CD14-positive monocyte (primary cell): ENCODE data around the gene ZBED1. TPM values are rescaled to one million over a fixed set of nuclear protein-coding genes. Genes with fewer than 3 reads are reported as not detected.

Experiments used
- DNase-seq, 3 donors: peaks; one replicate each; pipeline ENCODE4 v3.0.0-alpha.2; 2011 to 2022
- H2AFZ ChIP-seq: 2 replicates; pipeline ENCODE4 v1.6.0; 2012; ENCODE audit warnings: mild to moderate bottlenecking, low read depth, low read length, inconsistent platforms; ENCODE audit not compliant: insufficient read depth, poor library complexity, severe bottlenecking
- H3K27ac ChIP-seq, 2 donors: 1 replicate in 1 of 2; 2 replicates in 1 of 2; pipeline ENCODE4 v1.5.1; 2012 to 2013; ENCODE audit warnings: low read length in 2 of 2, control low read depth in 1 of 2, inconsistent platforms in 1 of 2, low read depth in 1 of 2, mild to moderate bottlenecking in 1 of 2
- H3K27me3 ChIP-seq, 2 donors: one replicate each; pipeline versions ENCODE4 v1.6.0 to v1.6.1; 2011 to 2013; ENCODE audit warnings: low read length in 2 of 2; ENCODE audit not compliant: control insufficient read depth in 2 of 2, insufficient read depth in 2 of 2
- H3K36me3 ChIP-seq, 2 donors: replicated peaks in 1 of 2; 1 replicate in 1 of 2; 2 replicates in 1 of 2; pipeline versions ENCODE4 v1.5.1 to v1.6.1; 2012 to 2013; ENCODE audit warnings: low read length in 2 of 2, control low read depth in 1 of 2, inconsistent platforms in 1 of 2, mild to moderate bottlenecking in 1 of 2; ENCODE audit not compliant: insufficient read depth in 2 of 2, control insufficient read depth in 1 of 2
- H3K4me1 ChIP-seq, 2 donors: 1 replicate in 1 of 2; 2 replicates in 1 of 2; pipeline versions ENCODE4 v1.5.1 to v1.6.1; 2012 to 2013; ENCODE audit warnings: low read length in 2 of 2, control low read depth in 1 of 2, inconsistent platforms in 1 of 2, mild to moderate bottlenecking in 1 of 2, moderate library complexity in 1 of 2; ENCODE audit not compliant: insufficient read depth in 2 of 2, control insufficient read depth in 1 of 2
- H3K4me2 ChIP-seq: replicated peaks from 2 replicates; pipeline ENCODE3; 2012; ENCODE audit warnings: low read length, moderate library complexity, mild to moderate bottlenecking; ENCODE audit not compliant: poor library complexity, severe bottlenecking; ENCODE audit errors: extremely low read depth
- H3K4me3 ChIP-seq, 3 experiments: fragments of 200-600 bp in 1 of 3; sonication (generic) in 1 of 3; replicated peaks in 1 of 3; 1 replicate in 2 of 3; 2 replicates in 1 of 3; pipeline ENCODE4 v1.5.1; 2011 to 2013; ENCODE audit warnings: low read length in 3 of 3, mild to moderate bottlenecking in 3 of 3, control low read depth in 2 of 3, low read depth in 2 of 3, inconsistent platforms in 1 of 3, moderate library complexity in 1 of 3
- H3K79me2 ChIP-seq: 2 replicates; pipeline ENCODE4 v1.6.0; 2012; ENCODE audit warnings: mild to moderate bottlenecking, control low read depth, inconsistent platforms, low read length, moderate library complexity; ENCODE audit not compliant: insufficient read depth
- H3K9ac ChIP-seq: 2 replicates; pipeline ENCODE4 v1.6.0; 2017; ENCODE audit warnings: low read length, mild to moderate bottlenecking; ENCODE audit not compliant: insufficient read depth, poor library complexity, severe bottlenecking
- H3K9me3 ChIP-seq, 2 donors: replicated peaks in 1 of 2; 1 replicate in 1 of 2; 2 replicates in 1 of 2; pipeline versions ENCODE4 v1.5.1 to v1.6.1; 2012 to 2013; ENCODE audit warnings: low read length in 2 of 2, control low read depth in 1 of 2; ENCODE audit not compliant: control insufficient read depth in 1 of 2, insufficient read depth in 1 of 2
- H4K20me1 ChIP-seq: 2 replicates; pipeline ENCODE4 v1.6.0; 2012; ENCODE audit warnings: mild to moderate bottlenecking, low read length, control low read depth, moderate library complexity; ENCODE audit not compliant: insufficient read depth
- H3K27ac Mint-ChIP-seq, 7 donors: one replicate each; pipeline ENCODE4 v1.8.0; 2020; ENCODE audit warnings: mild to moderate bottlenecking in 7 of 7, mixed read lengths in 7 of 7, moderate library complexity in 6 of 7, inconsistent platforms in 2 of 7
- H3K27me3 Mint-ChIP-seq, 3 donors: one replicate each; pipeline ENCODE4 v1.8.0; 2021 to 2022; ENCODE audit warnings: low read depth in 3 of 3, mild to moderate bottlenecking in 3 of 3, mixed read lengths in 3 of 3, moderate library complexity in 3 of 3, inconsistent platforms in 1 of 3
- H3K36me3 Mint-ChIP-seq, 2 donors: one replicate each; pipeline ENCODE4 v1.8.0; 2020; ENCODE audit warnings: mixed read lengths in 2 of 2, inconsistent platforms in 1 of 2, mild to moderate bottlenecking in 1 of 2
- H3K4me1 Mint-ChIP-seq: one replicate; pipeline ENCODE4 v1.8.0; 2020; ENCODE audit warnings: mild to moderate bottlenecking, mixed read lengths
- H3K4me3 Mint-ChIP-seq, 2 donors: one replicate each; pipeline ENCODE4 v1.8.0; 2020; ENCODE audit warnings: mild to moderate bottlenecking in 2 of 2, mixed read lengths in 2 of 2, moderate library complexity in 1 of 2
- H3K9me3 Mint-ChIP-seq, 7 donors: one replicate each; pipeline ENCODE4 v1.8.0; 2020 to 2022; ENCODE audit warnings: mixed read lengths in 7 of 7, mild to moderate bottlenecking in 6 of 7, moderate library complexity in 6 of 7, inconsistent platforms in 2 of 7
- WGBS: methylation state at CpG from one replicate; pipeline ENCODE4 v1.1.5; 2013; ENCODE audit warnings: missing lambda C conversion rate; ENCODE audit not compliant: insufficient coverage; 5-methylcytosine and 5-hydroxymethylcytosine counted together
- intact Hi-C, 2 donors: fragments of 100-400 bp; cut with micrococcal nuclease; formaldehyde crosslinking; loops; one replicate each; pipeline versions ENCODE4 v1.15.0 to v1.15.1; 2023
- polyA plus RNA-seq, 3 donors: library from polyadenylated mRNA; depleted of rRNA in 1 of 3; unstranded in 2 of 3; stranded (reverse) in 1 of 3; fragments of 300-500 nt in 2 of 3; fragments of >200 nt in 1 of 3; fragmentation: Illumina TruSeq in 2 of 3; gene quantifications; 1 replicate in 2 of 3; 2 replicates in 1 of 3; pipeline ENCODE4 v1.2.3, GENCODE V29; 2012 to 2021
- TF ChIP-seq, protein P1 (sequence below): fragments of 200-600 bp; IDR thresholded peaks from one replicate; pipeline ENCODE4 v1.8.0; 2022; ENCODE audit warnings: antibody characterized with exemption, mild to moderate bottlenecking

ZBED1 gene
- polyA plus RNA-seq, 3 donors = 13.9 to 32.1 (median 23.1) TPM

DNA sequence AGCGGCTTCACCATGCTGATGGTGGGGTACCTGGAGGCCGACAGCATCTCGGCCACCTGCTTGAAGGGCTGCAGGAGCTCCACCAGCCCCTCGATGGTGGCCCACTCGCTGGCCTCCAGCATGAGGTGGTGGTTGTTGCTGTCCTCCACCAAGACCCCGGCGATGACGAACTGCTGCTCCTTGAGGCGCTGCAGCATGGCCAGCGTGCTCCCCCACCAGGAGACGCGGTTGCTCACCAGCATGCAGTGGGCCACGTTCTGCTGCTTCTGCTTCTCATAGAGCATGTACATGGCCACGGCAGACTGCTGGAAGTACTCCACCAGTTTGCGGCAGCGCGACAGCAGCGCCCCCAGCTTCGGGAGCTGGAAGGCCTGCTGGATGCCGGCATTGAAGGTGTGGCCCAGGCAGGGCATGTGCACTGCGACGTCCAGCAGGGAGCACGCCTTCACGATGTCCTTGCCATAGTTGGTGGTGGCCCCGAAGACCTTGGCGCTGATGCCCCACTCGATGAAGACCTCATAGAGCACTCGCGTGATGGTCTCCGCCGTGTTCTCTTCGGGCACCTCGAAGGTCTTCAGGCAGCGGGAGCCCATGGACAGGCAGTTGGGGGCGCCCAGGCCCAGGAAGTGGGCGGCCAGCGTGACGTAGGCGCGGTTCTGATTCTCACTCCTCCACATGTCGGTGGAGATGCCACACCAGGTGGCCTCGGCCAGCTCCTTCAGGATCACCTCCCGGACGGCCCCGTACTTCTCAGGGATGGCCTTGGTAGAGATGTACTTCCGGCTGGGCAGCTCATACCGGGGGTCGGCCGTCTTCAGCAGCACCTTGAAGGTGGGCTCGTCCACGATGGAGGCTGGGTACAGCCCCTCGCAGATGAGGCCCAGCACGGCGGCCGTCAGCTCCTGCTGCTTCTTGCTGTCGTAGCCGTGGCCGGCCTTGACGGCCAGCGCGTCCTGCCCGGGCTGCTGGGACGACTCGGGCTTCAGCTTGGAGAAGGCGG, 11.0 kb downstream of the ZBED1 start:
- WGBS = 98% methylated on average over 62 of the region's 65 CpGs
- Histone ChIP-seq H3K4me2 (no peak overlapping the region), H3K27ac (no peak overlapping the region), H3K27me3 (no peaks in the 10 kb centered on the region), H3K9ac (no peak overlapping the region), H3K9me3 (no peaks in the 10 kb centered on the region), H3K4me1 (no peaks in the 10 kb centered on the region), H4K20me1 (peaks cover 89% of the 10 kb centered on the region), H2AFZ (no peak overlapping the region), H3K4me3 (no peak overlapping the region), H3K79me2 (peaks cover 57% of the 10 kb centered on the region), H3K36me3 (peaks cover 48 to 79% of the 10 kb centered on the region in 2 donors)
- peaks cover 0 to 5% (median 1%) of the 10 kb centered on the region in 7 donors for H3K9me3 Mint-ChIP-seq
- no peaks in the 10 kb centered on the region for H3K4me1 Mint-ChIP-seq
- H3K4me3 Mint-ChIP-seq = no peak overlapping the region
- peaks cover 53 to 65% of the 10 kb centered on the region in 2 donors for H3K36me3 Mint-ChIP-seq
- peaks cover 0 to 4% (median 0%) of the 10 kb centered on the region in 3 donors for H3K27me3 Mint-ChIP-seq
- DNase-seq = no peak
- intact Hi-C loops = loop anchor here in 1 of 2 donors (10.0 kb wide), 1 partner anchor 115 kb away; no protein-coding TSS in a partner anchor
- no peak overlapping the region for H3K27ac Mint-ChIP-seq
- TF ChIP-seq, protein P1, sequence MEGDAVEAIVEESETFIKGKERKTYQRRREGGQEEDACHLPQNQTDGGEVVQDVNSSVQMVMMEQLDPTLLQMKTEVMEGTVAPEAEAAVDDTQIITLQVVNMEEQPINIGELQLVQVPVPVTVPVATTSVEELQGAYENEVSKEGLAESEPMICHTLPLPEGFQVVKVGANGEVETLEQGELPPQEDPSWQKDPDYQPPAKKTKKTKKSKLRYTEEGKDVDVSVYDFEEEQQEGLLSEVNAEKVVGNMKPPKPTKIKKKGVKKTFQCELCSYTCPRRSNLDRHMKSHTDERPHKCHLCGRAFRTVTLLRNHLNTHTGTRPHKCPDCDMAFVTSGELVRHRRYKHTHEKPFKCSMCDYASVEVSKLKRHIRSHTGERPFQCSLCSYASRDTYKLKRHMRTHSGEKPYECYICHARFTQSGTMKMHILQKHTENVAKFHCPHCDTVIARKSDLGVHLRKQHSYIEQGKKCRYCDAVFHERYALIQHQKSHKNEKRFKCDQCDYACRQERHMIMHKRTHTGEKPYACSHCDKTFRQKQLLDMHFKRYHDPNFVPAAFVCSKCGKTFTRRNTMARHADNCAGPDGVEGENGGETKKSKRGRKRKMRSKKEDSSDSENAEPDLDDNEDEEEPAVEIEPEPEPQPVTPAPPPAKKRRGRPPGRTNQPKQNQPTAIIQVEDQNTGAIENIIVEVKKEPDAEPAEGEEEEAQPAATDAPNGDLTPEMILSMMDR = no peak

DNA sequence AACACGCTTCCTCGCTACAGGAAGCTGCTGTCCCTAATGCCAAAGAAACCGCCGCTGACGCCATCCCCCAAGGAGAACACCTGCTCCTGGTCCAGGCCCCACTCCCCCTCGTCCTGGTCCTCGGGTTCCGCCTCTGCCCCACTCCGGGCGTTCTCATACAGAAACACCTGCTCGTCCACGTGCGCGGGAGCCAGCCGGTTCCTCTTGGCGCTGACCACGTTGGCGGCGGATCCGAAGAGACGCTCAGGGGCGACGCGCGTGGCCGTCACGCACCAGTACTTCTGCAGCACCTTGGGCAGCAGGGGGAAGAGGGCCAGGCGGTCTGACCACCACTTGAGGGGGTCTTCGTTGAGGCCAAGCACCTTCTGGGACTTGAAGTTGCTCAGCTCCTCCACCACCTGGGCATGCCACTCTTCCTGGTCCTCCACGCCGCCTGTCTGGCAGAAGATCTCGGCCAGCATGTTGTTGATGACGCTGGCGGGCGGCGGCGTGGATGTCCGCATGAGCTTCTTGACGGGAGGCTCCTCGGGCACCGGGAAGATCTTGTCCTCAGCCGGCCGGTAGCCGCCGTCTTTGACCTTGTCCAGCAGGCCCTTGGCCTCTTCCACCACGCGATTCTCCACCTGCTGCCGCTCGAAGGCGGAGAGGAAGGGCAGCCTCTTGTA, 12.0 kb downstream of the ZBED1 start:
- DNase-seq = no peak
- Mint-ChIP-seq H3K27me3 (peaks cover 0 to 4% (median 0%) of the 10 kb centered on the region in 3 donors), H3K27ac (peak overlapping the region in 1 of 7 donors; percentile 10), H3K36me3 (peaks cover 53 to 69% of the 10 kb centered on the region in 2 donors), H3K4me3 (no peak overlapping the region), H3K9me3 (peaks cover 0 to 5% (median 1%) of the 10 kb centered on the region in 7 donors), H3K4me1 (no peaks in the 10 kb centered on the region)
- no peak overlapping the region for H3K27ac ChIP-seq
- intact Hi-C loops = no loop called here
- peaks cover 51 to 85% of the 10 kb centered on the region in 2 donors for H3K36me3 ChIP-seq
- H3K4me1 ChIP-seq = no peaks in the 10 kb centered on the region
- peaks cover 94% of the 10 kb centered on the region for H4K20me1 ChIP-seq
- TF ChIP-seq, protein P1 = no peak
- no peaks in the 10 kb centered on the region for H3K27me3 ChIP-seq
- peaks cover 47% of the 10 kb centered on the region for H3K79me2 ChIP-seq
- H3K9me3 ChIP-seq = no peaks in the 10 kb centered on the region
- no peak overlapping the region for H2AFZ ChIP-seq
- 98% methylated on average over 49 of the region's 50 CpGs for WGBS
- H3K4me2 ChIP-seq = no peak overlapping the region
- no peak overlapping the region for H3K4me3 ChIP-seq
- no peak overlapping the region for H3K9ac ChIP-seq
